T1000 (cell line): ENCODE measurements around the gene ERC2.
A peak's percentile ranks its signal among the peaks of the same experiment; 100 is the strongest.

Source experiments
- DNase-seq: peaks from one replicate; lab custom pipeline; 2025; ENCODE audit warnings: mixed read lengths; lab: John Stamatoyannopoulos, UW

The ERC2 gene

GRCh38 chr3:55641964-55642363 is 826.3 kb downstream of the ERC2 start:
- DNase-seq: no peak

- DNase-seq: no peak
Observed at GRCh38 chr3:55639896-55640765, 828.1 kb downstream of the ERC2 start.

- DNase-seq: no peak
Observed at GRCh38 chr3:55639143-55639542, 829.1 kb downstream of the ERC2 start.

- DNase-seq: no peak
Observed at GRCh38 chr3:55637906-55638638, 830.2 kb downstream of the ERC2 start.

- no peak for DNase-seq
Observed at GRCh38 chr3:55636300-55637195, 831.7 kb downstream of the ERC2 start.

GRCh38 chr3:55634345-55634744 is 833.9 kb downstream of the ERC2 start:
- DNase-seq: no peak

- DNase-seq: no peak
Observed at GRCh38 chr3:55633333-55633732, 834.9 kb downstream of the ERC2 start.

- DNase-seq: no peak
Observed at GRCh38 chr3:55631766-55632331, 836.4 kb downstream of the ERC2 start.

GRCh38 chr3:55630921-55631299 is 837.4 kb downstream of the ERC2 start:
- DNase-seq: no peak

GRCh38 chr3:55630280-55630920 is 837.9 kb downstream of the ERC2 start:
- no peak for DNase-seq

GRCh38 chr3:55629432-55629831 is 838.8 kb downstream of the ERC2 start:
- no peak for DNase-seq

GRCh38 chr3:55626279-55626665 is 842.0 kb downstream of the ERC2 start:
- no peak for DNase-seq

- DNase-seq: peak; percentile 38
Observed at GRCh38 chr3:55624238-55624637, 844.0 kb downstream of the ERC2 start.

- DNase-seq: no peak
Observed at GRCh38 chr3:55623786-55624185, 844.5 kb downstream of the ERC2 start.

- DNase-seq: no peak
Observed at GRCh38 chr3:55622733-55623132, 845.5 kb downstream of the ERC2 start.

GRCh38 chr3:55622116-55622515 is 846.2 kb downstream of the ERC2 start:
- DNase-seq: no peak

- DNase-seq: no peak
Observed at GRCh38 chr3:55621648-55622047, 846.6 kb downstream of the ERC2 start.

- no peak for DNase-seq
Observed at GRCh38 chr3:55621026-55621422, 847.2 kb downstream of the ERC2 start.

- no peak for DNase-seq
Observed at GRCh38 chr3:55620351-55621025, 847.8 kb downstream of the ERC2 start.

- DNase-seq: no peak
Observed at GRCh38 chr3:55619046-55619808, 849.0 kb downstream of the ERC2 start.
